H1 (cell line): Measurements from ENCODE around the gene DSG2. TPM values are rescaled to one million over a fixed set of nuclear protein-coding genes. Genes with fewer than 3 reads are reported as not detected.

Experiments used
- CTCF ChIA-PET: fragments of 300-600 bp; sonication (Branson Sonifier 250); formaldehyde crosslinking; loops from one replicate; lab custom pipeline; 2021; ENCODE audit not compliant: partially characterized antibody; lab: Charles Lee
- POLR2A ChIA-PET: fragments of 300-600 bp; sonication (Branson Sonifier 250); formaldehyde crosslinking; loops from one replicate; lab custom pipeline; 2021; ENCODE audit warnings: inconsistent platforms; ENCODE audit not compliant: partially characterized antibody; lab: Charles Lee
- DNase-seq, 2 experiments: peaks; one replicate each; pipeline versions ENCODE4 v3.0.0 to v3.0.0-alpha.2; 2010 to 2022; ENCODE audit warnings: low spot score in 2 of 2, low read depth in 1 of 2, mixed read lengths in 1 of 2
- FAIRE-seq: peaks from 2 replicates; lab custom pipeline; 2011; peaks lifted over from hg19 to GRCh38; lab: Jason Lieb, UNC
- H2AFZ ChIP-seq: 2 replicates; pipeline ENCODE4 v1.8.1; 2012; ENCODE audit warnings: low read length, inconsistent platforms
- H2AK5ac ChIP-seq: 2 replicates; pipeline ENCODE4 v1.6.1; 2013; ENCODE audit warnings: low read depth, low read length
- H2BK120ac ChIP-seq: replicated peaks from 2 replicates; pipeline ENCODE3; 2013; ENCODE audit warnings: low read depth, low read length, inconsistent platforms
- H2BK12ac ChIP-seq: 2 replicates; pipeline ENCODE4 v1.6.1; 2013; ENCODE audit warnings: low read depth, low read length
- H2BK15ac ChIP-seq: 2 replicates; pipeline ENCODE4 v1.6.1; 2013; ENCODE audit warnings: low read length
- H2BK20ac ChIP-seq: 2 replicates; pipeline ENCODE4 v1.6.1; 2013; ENCODE audit warnings: low read length
- H2BK5ac ChIP-seq: 2 replicates; pipeline ENCODE4 v1.6.1; 2013; ENCODE audit warnings: low read depth, low read length
- H3K14ac ChIP-seq: 2 replicates; pipeline ENCODE4 v1.6.1; 2013; ENCODE audit warnings: inconsistent platforms; ENCODE audit not compliant: insufficient read length
- H3K18ac ChIP-seq: 2 replicates; pipeline ENCODE4 v1.6.1; 2013; ENCODE audit warnings: low read length; ENCODE audit errors: extremely low read depth
- H3K23ac ChIP-seq: 2 replicates; pipeline ENCODE4 v1.6.1; 2013; ENCODE audit warnings: inconsistent platforms; ENCODE audit not compliant: insufficient read length
- H3K23me2 ChIP-seq: 2 replicates; pipeline ENCODE4 v1.6.1; 2013; ENCODE audit warnings: low read depth, low read length
- H3K27ac ChIP-seq: 2 replicates; pipeline ENCODE4 v1.6.1; 2011; ENCODE audit warnings: low read depth, low read length, inconsistent platforms
- H3K27me3 ChIP-seq, 4 experiments: replicated peaks in 1 of 4; 1 replicate in 1 of 4; 2 replicates in 3 of 4; pipeline versions ENCODE4 v1.6.1 to v1.8.1; 2011 to 2013; ENCODE audit warnings: low read length in 3 of 4, mild to moderate bottlenecking in 3 of 4, inconsistent platforms in 2 of 4, mixed read lengths in 2 of 4, moderate library complexity in 1 of 4; ENCODE audit not compliant: control insufficient read depth in 3 of 4, insufficient read depth in 3 of 4; ENCODE audit errors: extremely low read depth in 1 of 4
- H3K36me3 ChIP-seq, 4 experiments: 2 replicates each; pipeline versions ENCODE4 v1.6.1 to v1.8.1; 2011 to 2013; ENCODE audit warnings: mild to moderate bottlenecking in 4 of 4, low read length in 3 of 4, moderate library complexity in 2 of 4, control low read depth in 1 of 4, inconsistent platforms in 1 of 4; ENCODE audit not compliant: insufficient read depth in 4 of 4, control insufficient read depth in 2 of 4
- H3K4ac ChIP-seq: replicated peaks from 2 replicates; pipeline ENCODE3; 2013; ENCODE audit warnings: low read length, low read depth, mixed read lengths, inconsistent platforms; ENCODE audit not compliant: insufficient read length
- H3K4me1 ChIP-seq, 4 experiments: replicated peaks in 1 of 4; 1 replicate in 1 of 4; 2 replicates in 3 of 4; pipeline versions ENCODE4 v1.6.1 to v1.8.1; 2011 to 2013; ENCODE audit warnings: low read length in 3 of 4, inconsistent platforms in 2 of 4, mixed read lengths in 1 of 4; ENCODE audit not compliant: insufficient read depth in 4 of 4, control insufficient read depth in 3 of 4
- H3K4me2 ChIP-seq, 2 experiments: 2 replicates each; pipeline versions ENCODE4 v1.6.1 to v1.8.1; 2011 to 2013; ENCODE audit warnings: low read depth in 2 of 2, low read length in 2 of 2, control low read depth in 1 of 2, inconsistent platforms in 1 of 2, mild to moderate bottlenecking in 1 of 2; ENCODE audit not compliant: insufficient read depth in 1 of 2
- H3K4me3 ChIP-seq, 4 experiments: fragments of 200-600, 300-600 bp in 1 of 4; sonication (generic), shearing (Covaris generic), sonication (Bioruptor Twin) in 1 of 4; 2 replicates each; pipeline versions ENCODE4 v1.5.1 to v1.8.1; 2011 to 2016; ENCODE audit warnings: low read length in 4 of 4, low read depth in 3 of 4, control low read depth in 2 of 4, inconsistent platforms in 2 of 4, mild to moderate bottlenecking in 2 of 4, mixed read lengths in 1 of 4, moderate library complexity in 1 of 4; ENCODE audit not compliant: insufficient read depth in 2 of 4; ENCODE audit errors: extremely low read depth in 1 of 4
- H3K56ac ChIP-seq: replicated peaks from 2 replicates; pipeline ENCODE3; 2013; ENCODE audit warnings: low read depth, mild to moderate bottlenecking, mixed read lengths, low read length, inconsistent platforms; ENCODE audit not compliant: insufficient read length
- H3K79me1 ChIP-seq: 2 replicates; pipeline ENCODE4 v1.6.1; 2013; ENCODE audit warnings: low read depth, low read length, control low read depth
- H3K79me2 ChIP-seq, 2 experiments: 2 replicates each; pipeline versions ENCODE4 v1.6.1 to v1.8.1; 2012 to 2013; ENCODE audit warnings: low read length in 2 of 2, mild to moderate bottlenecking in 2 of 2, inconsistent platforms in 1 of 2; ENCODE audit not compliant: insufficient read depth in 2 of 2, control insufficient read depth in 1 of 2
- H3K9ac ChIP-seq, 4 experiments: replicated peaks in 1 of 4; 1 replicate in 1 of 4; 2 replicates in 3 of 4; pipeline versions ENCODE4 v1.6.1 to v1.8.1; 2011 to 2013; ENCODE audit warnings: low read depth in 3 of 4, low read length in 3 of 4, control low read depth in 2 of 4, mild to moderate bottlenecking in 2 of 4, moderate library complexity in 2 of 4, inconsistent platforms in 1 of 4; ENCODE audit errors: extremely low read depth in 1 of 4
- H3K9me3 ChIP-seq, 2 experiments: 2 replicates each; pipeline versions ENCODE4 v1.6.1 to v1.8.1; 2012 to 2013; ENCODE audit warnings: mild to moderate bottlenecking in 2 of 2, moderate library complexity in 2 of 2, control low read depth in 1 of 2, inconsistent platforms in 1 of 2, low read depth in 1 of 2, low read length in 1 of 2, mixed read lengths in 1 of 2; ENCODE audit not compliant: insufficient read depth in 2 of 2
- H4K20me1 ChIP-seq, 2 experiments: replicated peaks in 1 of 2; 2 replicates each; pipeline versions ENCODE3 to v1.8.1; 2011 to 2013; ENCODE audit warnings: inconsistent platforms in 2 of 2, low read length in 2 of 2, mild to moderate bottlenecking in 1 of 2; ENCODE audit not compliant: insufficient read depth in 2 of 2, control insufficient read depth in 1 of 2
- H4K5ac ChIP-seq: 2 replicates; pipeline ENCODE4 v1.6.1; 2013; ENCODE audit warnings: low read length, low read depth, mixed read lengths, inconsistent platforms; ENCODE audit not compliant: insufficient read length
- H4K8ac ChIP-seq: 2 replicates; pipeline ENCODE4 v1.8.0; 2013; ENCODE audit warnings: mild to moderate bottlenecking, moderate library complexity, low read length, inconsistent platforms; ENCODE audit not compliant: insufficient read depth; ENCODE audit errors: extremely low read depth
- H4K91ac ChIP-seq: replicated peaks from 2 replicates; pipeline ENCODE3; 2013; ENCODE audit warnings: low read length, mixed read lengths, inconsistent platforms; ENCODE audit not compliant: insufficient read length
- JUND ChIP-seq: IDR thresholded peaks from 2 replicates; pipeline ENCODE4 v1.6.1; 2011; ENCODE audit warnings: mild to moderate bottlenecking, improper control_type of control experiment, low read length
- NRF1 ChIP-seq: IDR thresholded peaks from 2 replicates; pipeline ENCODE4 v1.6.1; 2011; ENCODE audit warnings: mild to moderate bottlenecking, low read depth, low read length, improper control_type of control experiment
- POLR2A ChIP-seq, 2 experiments: IDR thresholded peaks; 1 replicate in 1 of 2; 2 replicates in 1 of 2; pipeline ENCODE4 v1.6.1; 2011; ENCODE audit warnings: low read depth in 2 of 2, low read length in 2 of 2, mild to moderate bottlenecking in 2 of 2; ENCODE audit errors: control extremely low read depth in 1 of 2
- POU5F1 ChIP-seq: IDR thresholded peaks from 2 replicates; pipeline ENCODE4 v1.6.1; 2011; ENCODE audit warnings: low read depth, mild to moderate bottlenecking, low read length, moderate library complexity
- SIN3A ChIP-seq, 2 experiments: IDR thresholded peaks in 1 of 2; conservative IDR thresholded peaks in 1 of 2; 2 replicates each; pipeline ENCODE4 v1.6.1; 2011 to 2012; ENCODE audit warnings: low read length in 2 of 2, improper control_type of control experiment in 1 of 2, low read depth in 1 of 2, mild to moderate bottlenecking in 1 of 2
- TBP ChIP-seq: IDR thresholded peaks from 2 replicates; pipeline ENCODE4 v1.6.1; 2011; ENCODE audit warnings: low read depth, low read length, improper control_type of control experiment
- YY1 ChIP-seq: IDR thresholded peaks from 2 replicates; pipeline ENCODE4 v1.6.1; 2011; ENCODE audit warnings: low read depth, mild to moderate bottlenecking, low read length
- WGBS, 2 experiments: shearing (Covaris generic) in 1 of 2; methylation state at CpG; one replicate each; pipeline versions ENCODE4 v1.1.6 to v1.1.7; 2013 to 2015; ENCODE audit warnings: low lambda C conversion rate in 2 of 2, mixed read lengths in 2 of 2, inconsistent platforms in 1 of 2, low coverage in 1 of 2, missing lambda C conversion rate in 1 of 2; ENCODE audit not compliant: insufficient replicate concordance in 2 of 2, insufficient coverage in 1 of 2, insufficient read length in 1 of 2; ENCODE audit errors: extremely low coverage in 1 of 2, missing lambda C conversion rate in 1 of 2; 5-methylcytosine and 5-hydroxymethylcytosine counted together
- polyA plus RNA-seq, 7 experiments: library from polyadenylated mRNA; depleted of rRNA in 3 of 7; stranded (reverse) in 5 of 7; unstranded in 2 of 7; fragments of >200 nt in 5 of 7; fragments of 200-250 nt in 2 of 7; gene quantifications; 1 replicate in 5 of 7; 2 replicates in 1 of 7; 4 replicates in 1 of 7; pipeline versions ENCODE4 v1.2.1 to v1.2.3, GENCODE V29; 2011 to 2013; ENCODE audit warnings: missing spikeins in 2 of 7, mixed read lengths in 2 of 7
- total RNA-seq: library from RNA; stranded (reverse); fragmentation: NEBNext Ultra II Directional; extraction: Animal tissue kit (Norgen Biotek cat#: 25700); gene quantifications from 2 replicates; pipeline ENCODE4 v1.2.1, GENCODE V29; 2021

The DSG2 gene
- total and polyA plus RNA-seq, 2 of the 8 experiments (the other 6 are each of a cell fraction or from before 2014, with no cell fraction given) = 60.1 to 144 TPM

DNA sequence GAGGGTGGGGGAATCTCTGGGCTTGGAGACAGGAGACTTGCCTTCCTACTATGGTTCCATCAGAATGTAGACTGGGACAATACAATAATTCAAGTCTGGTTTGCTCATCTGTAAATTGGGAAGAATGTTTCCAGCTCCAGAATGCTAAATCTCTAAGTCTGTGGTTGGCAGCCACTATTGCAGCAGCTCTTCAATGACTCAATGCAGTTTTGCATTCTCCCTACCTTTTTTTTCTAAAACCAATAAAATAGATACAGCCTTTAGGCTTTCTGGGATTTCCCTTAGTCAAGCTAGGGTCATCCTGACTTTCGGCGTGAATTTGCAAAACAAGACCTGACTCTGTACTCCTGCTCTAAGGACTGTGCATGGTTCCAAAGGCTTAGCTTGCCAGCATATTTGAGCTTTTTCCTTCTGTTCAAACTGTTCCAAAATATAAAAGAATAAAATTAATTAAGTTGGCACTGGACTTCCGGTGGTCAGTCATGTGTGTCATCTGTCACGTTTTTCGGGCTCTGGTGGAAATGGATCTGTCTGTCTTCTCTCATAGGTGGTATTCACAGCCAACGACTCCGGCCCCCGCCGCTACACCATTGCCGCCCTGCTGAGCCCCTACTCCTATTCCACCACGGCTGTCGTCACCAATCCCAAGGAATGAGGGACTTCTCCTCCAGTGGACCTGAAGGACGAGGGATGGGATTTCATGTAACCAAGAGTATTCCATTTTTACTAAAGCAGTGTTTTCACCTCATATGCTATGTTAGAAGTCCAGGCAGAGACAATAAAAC is 100.2 kb downstream of the DSG2 start:
- no peak overlapping the region for H3K14ac ChIP-seq
- H3K79me2 ChIP-seq = no peaks in the 10 kb centered on the region
- no peaks in the 10 kb centered on the region for H3K9me3 ChIP-seq
- no peak overlapping the region for H4K91ac ChIP-seq
- H3K23ac ChIP-seq = no peak overlapping the region
- no peaks in the 10 kb centered on the region for H3K27me3 ChIP-seq
- no peak overlapping the region for H2BK15ac ChIP-seq
- no peaks in the 10 kb centered on the region for H3K23me2 ChIP-seq
- no peak overlapping the region for H2AFZ ChIP-seq
- no peak for FAIRE-seq
- no peak overlapping the region for H2BK20ac ChIP-seq
- no peak overlapping the region for H3K4me3 ChIP-seq
- H2BK5ac ChIP-seq = no peak overlapping the region
- H3K79me1 ChIP-seq = no peaks in the 10 kb centered on the region
- ChIA-PET CTCF (interaction anchor here (0.9 to 1.7 kb wide), 2 partner anchors 13 to 124 kb away, joined by 3 to 5 read pairs; no protein-coding TSS in a partner anchor), POLR2A (interaction anchor here (1.3 kb wide), 1 partner anchor 11 kb away, joined by 3 read pairs; no protein-coding TSS in a partner anchor)
- H3K27ac ChIP-seq = no peak overlapping the region
- no peak overlapping the region for H4K5ac ChIP-seq
- H3K9ac ChIP-seq = no peak overlapping the region
- H3K4me1 ChIP-seq = no peaks in the 10 kb centered on the region
- H4K8ac ChIP-seq = no peak overlapping the region
- no peak overlapping the region for H2AK5ac ChIP-seq
- DNase-seq = no peak
- no peak overlapping the region for H3K4me2 ChIP-seq
- no peak overlapping the region for H2BK120ac ChIP-seq
- no peaks in the 10 kb centered on the region for H4K20me1 ChIP-seq
- no peaks in the 10 kb centered on the region for H3K36me3 ChIP-seq
- no peak overlapping the region for H3K4ac ChIP-seq
- TF ChIP-seq TBP (no peak), JUND (no peak), YY1 (no peak), NRF1 (no peak), POU5F1 (no peak), POLR2A (IDR thresholded peaks at IDR 0.05; ENCODE audit: control extremely low read depth in 1 of 2, low read depth in 2 of 2, low read length in 2 of 2) (no peak), SIN3A (conservative IDR thresholded peaks at IDR 0.05 in 1 of 2, IDR thresholded peaks at IDR 0.05 in 1 of 2; ENCODE audit: low read depth in 1 of 2, low read length in 2 of 2) (no peak)
- WGBS, 2 experiments = 91% methylated on average over 13 of the region's 13 CpGs; no CpG with 5 or more reads in 1 of the 2 experiments
- no peak overlapping the region for H3K18ac ChIP-seq
- H3K56ac ChIP-seq = no peak overlapping the region
- no peak overlapping the region for H2BK12ac ChIP-seq
